Neuronal stem cell (in vitro differentiated cells): ENCODE measurements around the gene ZNF561. TPM values are rescaled to one million over a fixed set of nuclear protein-coding genes. Genes with fewer than 3 reads are reported as not detected.

Experiments
- DNase-seq: peaks from one replicate; pipeline ENCODE4 v3.0.0-alpha.2; 2013; ENCODE audit warnings: low spot score
- H2AFZ ChIP-seq: one replicate; pipeline ENCODE4 v1.6.1; 2013; ENCODE audit warnings: mild to moderate bottlenecking, low read length, inconsistent platforms
- H2AK5ac ChIP-seq: 2 replicates; pipeline ENCODE4 v1.6.1; 2013; ENCODE audit warnings: low read depth, mild to moderate bottlenecking, inconsistent platforms, low read length, moderate library complexity, mixed read lengths
- H2BK120ac ChIP-seq: 2 replicates; pipeline ENCODE4 v1.6.1; 2013; ENCODE audit warnings: low read depth, mild to moderate bottlenecking, inconsistent platforms, low read length, moderate library complexity, mixed read lengths
- H2BK12ac ChIP-seq: one replicate; pipeline ENCODE4 v1.6.1; 2013; ENCODE audit warnings: low read length, inconsistent platforms
- H2BK15ac ChIP-seq: 2 replicates; pipeline ENCODE4 v1.6.1; 2013; ENCODE audit warnings: mild to moderate bottlenecking, low read length, inconsistent platforms, mixed read lengths
- H2BK5ac ChIP-seq: one replicate; pipeline ENCODE4 v1.6.1; 2013; ENCODE audit warnings: inconsistent platforms, mild to moderate bottlenecking, low read length, moderate library complexity
- H3K14ac ChIP-seq: one replicate; pipeline ENCODE4 v1.6.1; 2013; ENCODE audit warnings: low read length, inconsistent platforms
- H3K18ac ChIP-seq: 2 replicates; pipeline ENCODE4 v1.6.1; 2013; ENCODE audit warnings: low read length, inconsistent platforms
- H3K23ac ChIP-seq: 2 replicates; pipeline ENCODE4 v1.6.1; 2013; ENCODE audit warnings: low read depth, mild to moderate bottlenecking, mixed read lengths, low read length, inconsistent platforms; ENCODE audit not compliant: poor library complexity
- H3K27ac ChIP-seq: replicated peaks from 3 replicates; pipeline ENCODE4 v1.5.1; 2013; ENCODE audit warnings: low read length, inconsistent platforms
- H3K27me3 ChIP-seq, 3 experiments: 2 replicates each; pipeline ENCODE4 v1.6.1; 2013; ENCODE audit warnings: low read length in 3 of 3, mild to moderate bottlenecking in 2 of 3, inconsistent platforms in 1 of 3, low read depth in 1 of 3, mixed read lengths in 1 of 3, moderate library complexity in 1 of 3; ENCODE audit not compliant: control insufficient read depth in 3 of 3, insufficient read depth in 3 of 3
- H3K36me3 ChIP-seq, 2 donors: replicated peaks in 1 of 2; 2 replicates each; pipeline ENCODE4 v1.6.1; 2013; ENCODE audit warnings: low read length in 2 of 2; ENCODE audit not compliant: control insufficient read depth in 2 of 2, insufficient read depth in 2 of 2
- H3K4ac ChIP-seq: 2 replicates; pipeline ENCODE4 v1.6.1; 2013; ENCODE audit warnings: inconsistent platforms, mild to moderate bottlenecking, low read length, moderate library complexity
- H3K4me1 ChIP-seq, 2 donors: 1 replicate in 1 of 2; 2 replicates in 1 of 2; pipeline ENCODE4 v1.6.1; 2013; ENCODE audit warnings: low read length in 2 of 2, low read depth in 1 of 2; ENCODE audit not compliant: control insufficient read depth in 2 of 2, insufficient read depth in 1 of 2
- H3K4me2 ChIP-seq: one replicate; pipeline ENCODE4 v1.6.1; 2013; ENCODE audit warnings: mild to moderate bottlenecking, low read length, inconsistent platforms; ENCODE audit not compliant: insufficient read depth, poor library complexity, severe bottlenecking
- H3K4me3 ChIP-seq, 2 donors: 2 replicates each; pipeline ENCODE4 v1.5.1; 2013; ENCODE audit warnings: low read length in 2 of 2, mild to moderate bottlenecking in 2 of 2, inconsistent platforms in 1 of 2, moderate library complexity in 1 of 2
- H3K79me1 ChIP-seq: one replicate; pipeline ENCODE4 v1.6.1; 2013; ENCODE audit warnings: low read depth, mild to moderate bottlenecking, inconsistent platforms, low read length, moderate library complexity
- H3K9ac ChIP-seq: one replicate; pipeline ENCODE4 v1.6.1; 2013; ENCODE audit warnings: mild to moderate bottlenecking, low read depth, low read length, inconsistent platforms; ENCODE audit not compliant: poor library complexity
- H3K9me3 ChIP-seq, 2 donors: replicated peaks in 1 of 2; 2 replicates each; pipeline versions ENCODE3 to v1.6.1; 2013; ENCODE audit warnings: low read length in 2 of 2, mild to moderate bottlenecking in 2 of 2, inconsistent platforms in 1 of 2, low read depth in 1 of 2, mixed read lengths in 1 of 2, moderate library complexity in 1 of 2; ENCODE audit not compliant: control insufficient read depth in 2 of 2, insufficient read depth in 1 of 2
- H4K8ac ChIP-seq: one replicate; pipeline ENCODE4 v1.6.1; 2013; ENCODE audit warnings: low read depth, mild to moderate bottlenecking, inconsistent platforms, low read length, moderate library complexity
- H4K91ac ChIP-seq: one replicate; pipeline ENCODE4 v1.6.1; 2013; ENCODE audit warnings: low read length, low read depth, mild to moderate bottlenecking, inconsistent platforms; ENCODE audit not compliant: poor library complexity
- WGBS, 2 donors: extraction: QIAGEN DNeasy Blood & Tissue Kit; methylation state at CpG; one replicate each; pipeline ENCODE4 v1.1.7; 2013; ENCODE audit warnings: missing lambda C conversion rate in 2 of 2, mixed read lengths in 1 of 2; ENCODE audit not compliant: insufficient read length in 2 of 2, insufficient replicate concordance in 1 of 2; ENCODE audit errors: extremely low coverage in 2 of 2; 5-methylcytosine and 5-hydroxymethylcytosine counted together
- polyA plus RNA-seq, 2 experiments: library from polyadenylated mRNA; stranded (reverse); fragments of 200-250 nt; gene quantifications; one replicate each; pipeline ENCODE4 v1.2.3, GENCODE V29; 2013

Gene ZNF561
- 28.2 TPM for polyA plus RNA-seq (2013, experiment 1 of 2)
- polyA plus RNA-seq (2013, experiment 2 of 2), result 31.2 TPM

- Histone ChIP-seq H2BK12ac (no peak within 1 kb of the TSS), H2AFZ (peak within 1 kb of the TSS; percentile 93), H3K27ac (peak within 1 kb of the TSS; percentile 94), H3K9ac (peak within 1 kb of the TSS; percentile 92), H3K18ac (peak within 1 kb of the TSS; percentile 98), H3K14ac (no peak within 1 kb of the TSS), H2AK5ac (peak within 1 kb of the TSS; percentile 19), H2BK15ac (peak within 1 kb of the TSS; percentile 44), H3K4me1 (peaks cover 4 to 6% of the 10 kb centered on the region in 2 donors), H2BK120ac (peak within 1 kb of the TSS; percentile 10), H3K4me3 (peak within 1 kb of the TSS; percentile 67 to 87), H2BK5ac (peak within 1 kb of the TSS; percentile 100), H3K27me3 (no peaks in the 10 kb centered on the region), H3K79me1 (peaks cover 10% of the 10 kb centered on the region), H3K36me3 (peaks cover 21 to 46% of the 10 kb centered on the region in 2 donors), H4K91ac (no peak within 1 kb of the TSS), H3K4ac (no peak within 1 kb of the TSS), H3K23ac (peak within 1 kb of the TSS; percentile 40), H3K4me2 (peak within 1 kb of the TSS; percentile 85), H4K8ac (peak within 1 kb of the TSS; percentile 89), H3K9me3 (peaks cover 0 to 3% of the 10 kb centered on the region in 2 donors)
- DNase-seq, result peak; percentile 86
- WGBS, 2 donors, result no CpG with 5 or more reads among the region's 33 CpGs
Observed at GRCh38 chr19:9621156-9622037, at the start of gene ZNF561. TSS of gene ZNF561 (minus strand) at chr19:9621232. CDS start at chr19:9619456, 1,776 bp downstream.

- Histone ChIP-seq H3K27ac (no peak overlapping the region), H2AK5ac (no peak overlapping the region), H3K4ac (no peak overlapping the region), H2AFZ (no peak overlapping the region), H3K27me3 (no peaks in the 10 kb centered on the region), H3K9me3 (peaks cover 18 to 92% of the 10 kb centered on the region in 2 donors), H4K91ac (no peak overlapping the region), H3K4me2 (no peak overlapping the region), H3K36me3 (peaks cover 15 to 66% of the 10 kb centered on the region in 2 donors), H3K79me1 (peaks cover 7% of the 10 kb centered on the region), H2BK120ac (no peak overlapping the region), H3K14ac (no peak overlapping the region), H2BK12ac (no peak overlapping the region), H2BK15ac (no peak overlapping the region), H3K9ac (no peak overlapping the region), H3K18ac (no peak overlapping the region), H3K23ac (no peak overlapping the region), H3K4me3 (no peak overlapping the region), H2BK5ac (no peak overlapping the region), H3K4me1 (no peaks in the 10 kb centered on the region), H4K8ac (no peak overlapping the region)
- DNase-seq, result no peak
- no CpG with 5 or more reads among the region's 2 CpGs for WGBS, 2 donors
Observed at GRCh38 chr19:9668544-9668943, 47.5 kb upstream of the ZNF561 start.

GRCh38 chr19:9667898-9668297 lies 46.9 kb upstream of the ZNF561 start:
- H2AFZ ChIP-seq, result no peak overlapping the region

GRCh38 chr19:9658769-9659168 lies 37.7 kb upstream of the ZNF561 start:
- no peak overlapping the region for H3K4me3 ChIP-seq
- no CpG with 5 or more reads among the region's 2 CpGs for WGBS, 2 donors
- H2BK15ac ChIP-seq, result no peak overlapping the region
- H3K79me1 ChIP-seq, result peaks cover 2% of the 10 kb centered on the region
- H4K91ac ChIP-seq, result no peak overlapping the region
- no peak overlapping the region for H3K18ac ChIP-seq
- H3K14ac ChIP-seq, result no peak overlapping the region
- no peak overlapping the region for H3K4me2 ChIP-seq
- H3K23ac ChIP-seq, result no peak overlapping the region
- no peak overlapping the region for H3K4ac ChIP-seq
- no peaks in the 10 kb centered on the region for H3K27me3 ChIP-seq
- H2AFZ ChIP-seq, result no peak overlapping the region
- no peak for DNase-seq
- no peak overlapping the region for H2BK5ac ChIP-seq
- H3K36me3 ChIP-seq, result peaks cover 22 to 72% of the 10 kb centered on the region in 2 donors
- no peak overlapping the region for H2BK120ac ChIP-seq
- peaks cover 13 to 47% of the 10 kb centered on the region in 2 donors for H3K9me3 ChIP-seq
- no peaks in the 10 kb centered on the region for H3K4me1 ChIP-seq
- H4K8ac ChIP-seq, result no peak overlapping the region
- H3K27ac ChIP-seq, result no peak overlapping the region
- no peak overlapping the region for H2AK5ac ChIP-seq
- H2BK12ac ChIP-seq, result no peak overlapping the region
- H3K9ac ChIP-seq, result no peak overlapping the region

More at GRCh38 chr19:9667898-9668297, 46.9 kb upstream of the ZNF561 start:
- Histone ChIP-seq H3K4me2 (no peak overlapping the region), H4K8ac (no peak overlapping the region), H3K9me3 (peaks cover 15 to 86% of the 10 kb centered on the region in 2 donors), H3K4me1 (no peaks in the 10 kb centered on the region), H3K4ac (no peak overlapping the region), H2BK12ac (no peak overlapping the region), H3K23ac (no peak overlapping the region), H2AK5ac (no peak overlapping the region), H3K18ac (no peak overlapping the region), H3K9ac (no peak overlapping the region), H2BK120ac (no peak overlapping the region), H3K4me3 (no peak overlapping the region), H2BK5ac (no peak overlapping the region), H3K27ac (no peak overlapping the region), H3K79me1 (peaks cover 7% of the 10 kb centered on the region), H3K36me3 (peaks cover 12 to 60% of the 10 kb centered on the region in 2 donors), H3K14ac (no peak overlapping the region), H2BK15ac (no peak overlapping the region), H4K91ac (no peak overlapping the region), H3K27me3 (no peaks in the 10 kb centered on the region)
- WGBS, 2 donors, result no CpG with 5 or more reads among the region's 3 CpGs
- DNase-seq, result no peak
